ENCODE data around the gene CPS1. TPM values are rescaled to one million over a fixed set of nuclear protein-coding genes. Genes with fewer than 3 reads are reported as not detected.

Gene CPS1
- total RNA-seq, 1 donor from 2014 or later = 0.75 TPM

DNA sequence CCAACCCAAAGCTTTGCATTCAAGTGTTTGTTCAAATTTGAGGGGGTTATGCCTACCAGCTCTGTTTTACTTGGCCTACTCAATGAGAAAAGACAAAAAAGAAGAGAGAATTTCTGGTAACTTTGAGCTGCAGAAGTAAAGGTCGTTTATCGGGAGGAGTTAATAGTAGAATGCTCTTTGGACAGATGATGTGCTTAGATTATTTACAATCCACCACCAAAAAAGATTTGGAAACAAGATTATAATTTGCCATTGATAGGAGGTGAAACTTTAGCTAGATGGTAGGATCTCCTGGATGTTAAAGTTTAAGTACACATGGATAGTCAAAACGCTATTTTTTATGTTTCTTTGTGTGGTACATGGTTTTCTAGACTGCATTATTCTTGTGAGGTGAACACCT, 24.9 kb upstream of the CPS1 start:
- Mint-ChIP-seq H3K4me3 (no peak overlapping the region), H3K27ac (no peak overlapping the region), H3K9me3 (no peaks in the 10 kb centered on the region), H3K36me3 (ENCODE audit: low read depth) (no peaks in the 10 kb centered on the region), H3K4me1 (no peaks in the 10 kb centered on the region), H3K27me3 (peaks cover 3% of the 10 kb centered on the region)
- TF ChIP-seq, protein P1, sequence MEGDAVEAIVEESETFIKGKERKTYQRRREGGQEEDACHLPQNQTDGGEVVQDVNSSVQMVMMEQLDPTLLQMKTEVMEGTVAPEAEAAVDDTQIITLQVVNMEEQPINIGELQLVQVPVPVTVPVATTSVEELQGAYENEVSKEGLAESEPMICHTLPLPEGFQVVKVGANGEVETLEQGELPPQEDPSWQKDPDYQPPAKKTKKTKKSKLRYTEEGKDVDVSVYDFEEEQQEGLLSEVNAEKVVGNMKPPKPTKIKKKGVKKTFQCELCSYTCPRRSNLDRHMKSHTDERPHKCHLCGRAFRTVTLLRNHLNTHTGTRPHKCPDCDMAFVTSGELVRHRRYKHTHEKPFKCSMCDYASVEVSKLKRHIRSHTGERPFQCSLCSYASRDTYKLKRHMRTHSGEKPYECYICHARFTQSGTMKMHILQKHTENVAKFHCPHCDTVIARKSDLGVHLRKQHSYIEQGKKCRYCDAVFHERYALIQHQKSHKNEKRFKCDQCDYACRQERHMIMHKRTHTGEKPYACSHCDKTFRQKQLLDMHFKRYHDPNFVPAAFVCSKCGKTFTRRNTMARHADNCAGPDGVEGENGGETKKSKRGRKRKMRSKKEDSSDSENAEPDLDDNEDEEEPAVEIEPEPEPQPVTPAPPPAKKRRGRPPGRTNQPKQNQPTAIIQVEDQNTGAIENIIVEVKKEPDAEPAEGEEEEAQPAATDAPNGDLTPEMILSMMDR (IDR thresholded peaks at IDR 0.05) = no peak
- CTCF ChIA-PET = no interaction called here
- DNase-seq (no peak), ATAC-seq (ENCODE audit: low read depth) (no peak)
- intact Hi-C loops (cut with micrococcal nuclease) = no loop called here
- POLR2A ChIA-PET = no interaction called here

DNA sequence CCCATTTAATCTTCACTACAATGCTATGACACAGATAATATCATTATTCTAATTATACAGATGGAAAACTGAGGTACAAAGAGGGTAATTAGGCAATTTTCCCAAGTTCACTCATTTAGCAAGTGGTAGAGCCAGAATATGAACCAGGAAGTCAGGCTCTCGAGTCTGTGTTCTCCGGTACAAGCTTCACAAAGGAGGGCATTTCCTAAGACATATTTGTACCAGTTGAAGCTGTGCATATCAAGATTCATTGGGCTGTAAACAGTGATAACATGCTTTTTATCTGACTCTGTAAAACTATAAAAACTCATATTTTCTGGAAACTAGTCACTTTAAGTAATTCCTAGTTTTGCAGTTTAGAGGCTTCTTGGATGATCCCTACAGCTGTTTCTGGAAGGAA, 23.0 kb upstream of the CPS1 start:
- ATAC-seq (ENCODE audit: low read depth) (no peak), DNase-seq (no peak)
- POLR2A ChIA-PET = no interaction called here
- Mint-ChIP-seq H3K27ac (no peak overlapping the region), H3K4me1 (no peaks in the 10 kb centered on the region), H3K4me3 (no peak overlapping the region), H3K9me3 (no peaks in the 10 kb centered on the region), H3K36me3 (ENCODE audit: low read depth) (no peaks in the 10 kb centered on the region), H3K27me3 (no peaks in the 10 kb centered on the region)
- intact Hi-C loops (cut with micrococcal nuclease) = no loop called here
- CTCF ChIA-PET = no interaction called here
- TF ChIP-seq, protein P1 (IDR thresholded peaks at IDR 0.05) = no peak

DNA sequence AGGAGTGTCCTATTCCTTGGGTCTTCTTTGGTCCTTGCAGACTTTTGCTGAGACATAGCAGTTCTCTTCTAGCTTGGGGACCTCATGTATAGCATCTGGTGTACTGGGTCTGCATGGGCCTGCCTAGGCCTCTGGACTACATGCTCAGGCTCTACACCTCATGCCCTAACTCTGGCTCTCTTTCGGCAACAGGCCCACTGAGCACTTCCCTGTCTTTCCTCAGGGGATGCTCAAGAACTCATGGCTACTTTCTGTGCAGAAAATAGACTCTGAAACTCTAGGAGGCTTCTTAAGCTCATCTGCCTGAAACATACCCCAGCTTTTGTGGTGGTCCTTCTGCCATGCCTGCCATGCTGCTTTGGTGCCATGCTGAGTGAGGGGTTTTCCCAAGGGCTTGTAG, 21.5 kb upstream of the CPS1 start:
- DNase-seq = no peak
- CTCF ChIA-PET = no interaction called here
- intact Hi-C loops (cut with micrococcal nuclease) = no loop called here
- H3K36me3 Mint-ChIP-seq (ENCODE audit: low read depth) = no peaks in the 10 kb centered on the region
- TF ChIP-seq, protein P1 (IDR thresholded peaks at IDR 0.05) = no peak
- no peaks in the 10 kb centered on the region for H3K9me3 Mint-ChIP-seq
- no peaks in the 10 kb centered on the region for H3K27me3 Mint-ChIP-seq
- no peak for ATAC-seq (ENCODE audit: low read depth)
- no peaks in the 10 kb centered on the region for H3K4me1 Mint-ChIP-seq
- POLR2A ChIA-PET = no interaction called here
- no peak overlapping the region for H3K4me3 Mint-ChIP-seq
- H3K27ac Mint-ChIP-seq = no peak overlapping the region

DNA sequence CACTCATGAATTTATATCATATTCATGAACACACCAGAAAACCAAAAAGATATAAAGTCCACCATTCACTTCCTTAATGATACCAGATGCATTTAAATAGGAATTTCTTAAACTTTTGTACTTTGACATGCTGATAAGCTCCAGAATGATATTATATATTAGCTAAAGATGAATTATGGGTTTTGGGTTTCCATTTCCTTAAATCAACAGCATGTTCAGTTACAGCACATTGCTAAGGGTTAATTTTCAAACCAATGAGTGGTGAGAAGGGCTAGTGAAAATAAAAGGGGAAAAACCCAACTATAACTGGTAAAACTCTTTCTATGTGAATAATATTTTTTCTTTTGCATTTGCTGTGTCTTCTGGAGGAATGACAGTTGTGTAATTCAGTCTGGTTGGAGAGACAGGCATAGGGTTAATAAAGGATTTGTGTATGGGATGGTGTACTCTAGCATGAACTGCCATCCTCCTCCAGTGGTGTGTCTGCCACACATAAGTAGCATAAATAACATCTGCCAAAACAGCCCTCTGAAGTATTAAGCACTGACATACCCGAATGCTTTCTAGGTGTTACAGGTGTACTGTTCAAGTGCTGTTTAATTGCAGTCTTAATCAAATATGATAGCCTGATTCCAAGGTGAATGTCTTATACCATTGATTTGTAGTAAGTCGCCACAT, 19.3 kb upstream of the CPS1 start:
- TF ChIP-seq, protein P1 (IDR thresholded peaks at IDR 0.05) = no peak
- intact Hi-C loops (cut with micrococcal nuclease) = no loop called here
- DNase-seq (no peak), ATAC-seq (ENCODE audit: low read depth) (no peak)
- Mint-ChIP-seq H3K4me1 (no peaks in the 10 kb centered on the region), H3K36me3 (ENCODE audit: low read depth) (no peaks in the 10 kb centered on the region), H3K27ac (no peak overlapping the region), H3K27me3 (no peaks in the 10 kb centered on the region), H3K4me3 (no peak overlapping the region), H3K9me3 (no peaks in the 10 kb centered on the region)
- ChIA-PET CTCF (no interaction called here), POLR2A (no interaction called here)

DNA sequence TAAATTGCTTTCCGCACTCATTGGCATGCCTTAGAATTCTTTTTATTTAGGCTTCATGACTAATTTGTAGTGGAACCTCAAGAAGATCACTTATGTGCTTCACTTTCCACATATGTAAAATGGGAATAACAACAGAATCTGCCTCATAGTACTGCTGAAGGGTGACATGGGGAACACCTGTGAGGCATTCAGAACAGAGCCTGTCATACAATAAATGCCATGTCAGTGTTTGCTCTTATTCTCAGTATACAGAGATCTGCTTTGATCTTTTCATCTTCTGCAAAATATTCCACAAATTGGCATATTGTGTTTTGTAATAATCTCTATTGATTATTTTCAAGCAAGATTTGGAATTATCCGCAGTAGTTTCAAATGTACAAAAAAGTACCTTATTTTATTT, 17.4 kb upstream of the CPS1 start:
- H3K27ac Mint-ChIP-seq = no peak overlapping the region
- CTCF ChIA-PET = no interaction called here
- ATAC-seq (ENCODE audit: low read depth) (no peak), DNase-seq (no peak)
- POLR2A ChIA-PET = no interaction called here
- no peaks in the 10 kb centered on the region for H3K4me1 Mint-ChIP-seq
- no peak overlapping the region for H3K4me3 Mint-ChIP-seq
- no peaks in the 10 kb centered on the region for H3K36me3 Mint-ChIP-seq (ENCODE audit: low read depth)
- no peaks in the 10 kb centered on the region for H3K27me3 Mint-ChIP-seq
- no peaks in the 10 kb centered on the region for H3K9me3 Mint-ChIP-seq
- TF ChIP-seq, protein P1 (IDR thresholded peaks at IDR 0.05) = no peak
- intact Hi-C loops (cut with micrococcal nuclease) = no loop called here

Measured in activated B cell treated with CpG ODN at 0.5 μM for 24 hours (primary cell).